GM18508 (cell line): ENCODE data around the gene MICAL3.
A peak's percentile ranks its signal among the peaks of the same experiment; 100 is the strongest.
"Not testable (repeated sequence)": the region's sequence is repeated elsewhere in the genome, so short reads cannot be mapped to it uniquely, and the experiment has no call there.

Source experiments
- ATAC-seq: cut with Tn5 transposase; IDR thresholded peaks from one replicate; pipeline ENCODE4 v1.9.1; 2021; ENCODE audit warnings: moderate number of reproducible peaks; ENCODE audit not compliant: insufficient read depth, unreplicated experiment

Gene MICAL3

GRCh38 chr22:17777717-17778044, 246.7 kb downstream of the MICAL3 start:
- no peak for ATAC-seq

- ATAC-seq: no peak
These were observed 247.2 kb downstream of the MICAL3 start for GRCh38 chr22:17777005-17777716.

GRCh38 chr22:17775781-17776465, 248.4 kb downstream of the MICAL3 start:
- ATAC-seq: no peak

GRCh38 chr22:17774926-17775685, 249.3 kb downstream of the MICAL3 start:
- ATAC-seq: no peak

- no peak for ATAC-seq
These were observed 250.0 kb downstream of the MICAL3 start, which contains the start of gene BID for GRCh38 chr22:17774206-17774925. TSS of gene BID (minus strand) at chr22:17774469. CDS start at chr22:17750116, 24,353 bp downstream.

- ATAC-seq: no peak
These were observed 250.7 kb downstream of the MICAL3 start for GRCh38 chr22:17773606-17774205.

GRCh38 chr22:17772958-17773605, 251.3 kb downstream of the MICAL3 start:
- no peak for ATAC-seq

GRCh38 chr22:17772249-17772957, 252.0 kb downstream of the MICAL3 start:
- no peak for ATAC-seq

- no peak for ATAC-seq
These were observed 253.9 kb downstream of the MICAL3 start for GRCh38 chr22:17770180-17771077.

GRCh38 chr22:17769716-17770082, 254.7 kb downstream of the MICAL3 start:
- no peak for ATAC-seq

GRCh38 chr22:17769013-17769715, 255.2 kb downstream of the MICAL3 start:
- no peak for ATAC-seq

GRCh38 chr22:17767233-17768065, 256.9 kb downstream of the MICAL3 start:
- ATAC-seq: peak; percentile 51

- not testable (repeated sequence) for ATAC-seq
These were observed 259.5 kb downstream of the MICAL3 start for GRCh38 chr22:17764852-17765251.

GRCh38 chr22:17764036-17764435, 260.3 kb downstream of the MICAL3 start:
- no peak for ATAC-seq

- ATAC-seq: not testable (repeated sequence)
These were observed 260.9 kb downstream of the MICAL3 start for GRCh38 chr22:17763442-17763841.

GRCh38 chr22:17761138-17761488, 263.2 kb downstream of the MICAL3 start:
- no peak for ATAC-seq
